GM21717 (cell line): Measurements from ENCODE around the gene HPGDS.
"Not testable (repeated sequence)": the region's sequence is repeated elsewhere in the genome, so short reads cannot be mapped to it uniquely, and the experiment has no call there.

Experiments used
- ATAC-seq: cut with Tn5 transposase; IDR thresholded peaks from one replicate; pipeline ENCODE4 v1.9.1; 2021; ENCODE audit warnings: mild to moderate bottlenecking, moderate library complexity; ENCODE audit not compliant: unreplicated experiment

HPGDS gene

DNA sequence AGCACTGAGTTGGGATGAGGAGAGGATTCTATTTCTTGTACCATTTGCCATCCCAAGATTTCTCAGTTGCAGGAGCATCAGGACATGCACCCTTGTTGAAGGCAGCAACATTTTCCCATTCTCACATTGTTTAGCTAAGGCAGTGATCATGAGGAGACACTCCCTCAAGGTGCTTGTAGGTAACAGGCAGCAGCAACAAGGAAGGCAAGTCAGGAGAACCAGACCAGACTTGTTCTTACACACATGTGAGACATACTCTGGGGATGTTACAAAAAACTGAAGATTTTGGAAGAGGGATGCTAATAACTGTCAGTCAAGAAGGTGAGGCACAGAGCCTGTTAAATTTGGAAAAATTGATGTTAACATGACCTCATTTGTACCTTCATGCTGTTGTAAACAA, 15.5 kb upstream of the HPGDS start:
- ATAC-seq, result no peak

DNA sequence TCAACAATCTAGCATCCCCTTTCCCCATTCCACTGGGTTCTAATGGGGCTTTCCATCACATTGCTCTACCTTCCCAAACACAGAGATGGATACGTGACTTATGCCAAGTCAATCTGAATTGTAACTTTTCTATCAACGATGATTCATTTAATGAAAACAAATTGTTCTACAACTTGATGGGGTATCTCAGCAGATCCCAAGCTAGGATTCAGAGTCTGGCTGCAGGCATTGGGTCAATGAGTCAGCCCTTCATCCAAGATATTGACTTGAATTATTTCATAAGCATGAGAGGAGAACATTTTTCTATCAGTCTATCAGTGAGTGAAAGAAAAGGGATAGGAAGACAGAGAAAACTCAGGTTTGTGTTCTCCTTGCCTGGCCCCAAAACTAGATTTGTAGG, 15.0 kb upstream of the HPGDS start:
- ATAC-seq, result no peak

DNA sequence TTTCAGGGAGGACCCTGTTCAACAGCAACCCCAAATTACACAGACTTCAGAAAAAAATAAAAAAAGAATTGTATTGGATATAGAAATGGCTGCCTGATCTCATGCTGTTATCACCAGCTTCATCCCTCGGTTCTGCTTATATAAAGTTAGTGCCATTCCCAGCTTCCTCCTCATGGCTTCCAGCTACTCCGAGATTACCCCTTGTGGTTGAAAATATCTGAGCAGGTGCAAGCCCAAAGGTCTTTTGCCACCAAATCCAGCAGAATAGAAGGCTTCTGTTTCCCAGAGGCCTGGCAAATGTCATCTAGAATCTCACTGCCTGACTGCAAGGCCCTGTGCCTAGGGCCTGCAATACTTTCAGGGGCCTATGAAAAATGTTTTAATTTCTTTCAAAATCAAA, 13.8 kb upstream of the HPGDS start:
- no peak for ATAC-seq

DNA sequence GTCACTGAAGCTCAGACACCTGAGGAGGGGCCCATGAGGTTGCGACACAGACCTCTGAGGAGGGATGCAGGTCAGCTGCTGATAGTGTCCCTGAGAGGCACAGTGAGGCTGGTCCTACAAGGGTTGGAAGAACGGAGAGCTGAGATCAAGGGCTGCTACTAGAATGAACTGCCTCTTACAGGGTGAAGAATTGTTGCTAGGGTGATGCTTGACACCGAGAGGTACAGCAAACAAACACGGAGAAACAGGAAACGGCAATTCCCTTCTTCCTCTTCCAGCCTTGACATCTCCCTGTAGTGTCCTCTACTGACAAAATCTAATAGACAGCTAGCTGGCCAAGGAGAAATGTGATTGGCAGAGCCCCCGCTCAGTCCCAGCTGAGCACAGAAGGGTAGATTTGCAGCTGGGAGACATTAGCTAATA, 11.8 kb upstream of the HPGDS start:
- ATAC-seq, result no peak

DNA sequence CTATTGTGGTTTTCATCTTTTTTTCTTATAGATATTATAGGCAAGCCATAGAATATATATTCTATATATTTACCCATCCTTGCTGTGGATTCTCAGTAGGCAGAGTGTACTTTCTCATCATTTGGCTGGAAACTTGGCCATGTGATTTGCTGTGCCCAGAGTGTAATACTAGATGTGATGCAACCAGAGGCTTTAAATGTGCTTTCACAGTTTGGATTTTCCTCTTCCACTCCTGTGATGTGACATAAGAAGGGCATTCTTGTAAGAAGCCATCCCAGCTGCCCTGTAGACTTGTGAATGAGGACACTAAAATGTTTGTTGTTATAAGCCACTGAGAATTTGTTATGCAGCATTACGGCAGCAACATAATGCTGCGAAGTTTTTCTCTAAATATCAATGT, 10.4 kb upstream of the HPGDS start:
- no peak for ATAC-seq

DNA sequence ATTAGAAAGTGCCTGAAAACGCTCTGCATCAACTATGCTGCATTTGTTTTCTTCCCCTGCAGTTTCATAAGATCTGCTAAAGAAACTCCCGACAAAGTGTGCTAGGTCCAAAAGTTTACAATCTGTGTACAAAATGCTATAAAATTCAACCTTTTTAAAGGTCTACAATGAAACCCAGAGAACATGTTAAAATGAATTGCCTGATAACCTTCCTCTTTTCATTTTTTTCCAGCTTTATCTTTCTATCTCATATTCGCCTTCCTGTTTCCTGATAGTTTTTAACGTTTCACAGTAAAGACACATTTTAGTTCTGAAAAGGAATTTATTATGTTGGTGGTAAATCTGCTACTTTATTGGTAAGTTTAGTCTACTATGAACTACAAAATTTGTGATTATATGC, 9.5 kb upstream of the HPGDS start:
- ATAC-seq, result no peak

DNA sequence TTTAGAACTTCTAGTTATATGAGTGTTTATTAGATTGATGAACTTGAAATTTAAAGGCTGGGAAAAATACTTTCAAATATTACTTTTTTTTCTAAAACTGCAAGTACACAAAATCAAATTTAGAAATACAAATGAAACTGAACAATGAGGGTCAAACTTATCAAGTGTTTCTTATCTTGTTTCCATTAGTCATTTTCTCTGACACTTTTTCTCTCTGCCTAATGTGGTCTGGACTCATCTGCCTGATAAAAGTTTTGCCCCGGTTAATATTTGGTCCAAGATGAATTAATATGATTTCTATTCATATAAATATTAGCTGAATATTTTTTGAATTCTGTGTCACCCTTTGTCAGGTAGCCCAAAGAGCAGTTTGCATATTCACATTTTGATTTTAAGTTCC, 8.7 kb upstream of the HPGDS start:
- no peak for ATAC-seq

DNA sequence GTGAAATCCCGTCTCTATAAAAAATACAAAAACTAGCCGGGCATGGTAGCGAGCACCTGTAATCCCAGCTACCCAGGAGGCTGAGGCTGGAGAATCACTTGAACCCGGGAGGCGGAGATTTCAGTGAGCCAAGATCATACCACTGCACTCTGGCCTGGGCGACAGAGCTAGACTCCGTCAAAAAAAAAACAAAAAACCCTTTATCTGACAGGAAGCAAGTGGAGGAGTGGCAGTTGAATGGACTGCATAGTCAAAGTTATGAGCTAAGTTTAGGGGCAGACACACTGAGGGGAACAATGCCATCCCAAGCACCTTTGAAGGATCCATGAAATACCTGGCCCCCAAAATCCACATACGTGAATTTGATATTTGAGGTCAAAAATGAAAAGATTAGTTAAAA, 7.5 kb upstream of the HPGDS start:
- ATAC-seq, result no peak

DNA sequence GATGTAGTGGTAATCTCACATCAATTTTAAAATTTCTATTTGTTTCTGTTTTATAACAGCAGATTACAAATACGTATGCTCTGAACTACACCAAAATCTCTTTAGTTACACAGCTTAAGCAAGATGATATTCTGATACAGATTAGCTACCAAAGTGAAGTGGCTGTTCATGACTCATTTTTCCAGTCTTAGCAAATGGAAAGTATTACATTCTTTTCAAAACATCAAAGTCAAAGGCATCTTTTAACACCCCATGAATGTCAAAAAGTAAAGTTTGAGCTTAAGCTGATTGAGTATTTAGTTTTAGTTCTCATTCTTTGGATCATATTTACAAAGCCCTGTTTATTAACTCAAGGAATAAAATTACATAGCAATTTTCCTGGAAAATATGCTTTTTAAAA, 6.6 kb upstream of the HPGDS start:
- ATAC-seq, result no peak

DNA sequence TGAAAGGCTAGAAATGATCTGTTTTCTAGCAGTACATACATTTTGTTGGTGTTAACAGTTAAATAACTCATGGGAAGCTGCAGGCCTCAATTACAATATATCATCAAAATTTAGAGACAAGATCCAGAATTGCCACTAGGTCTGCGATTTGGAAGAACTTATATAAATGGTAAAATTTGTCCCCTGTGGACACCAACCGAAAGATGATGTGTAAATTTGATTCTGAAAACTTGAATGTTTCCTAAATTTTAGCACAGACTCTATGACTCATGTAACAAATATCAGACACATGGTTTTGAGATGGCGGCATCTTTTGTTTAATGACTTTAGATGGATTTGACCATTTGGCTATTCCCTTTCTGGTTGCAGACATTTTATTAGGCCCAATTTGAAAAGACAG, 6.0 kb upstream of the HPGDS start:
- ATAC-seq, result no peak

DNA sequence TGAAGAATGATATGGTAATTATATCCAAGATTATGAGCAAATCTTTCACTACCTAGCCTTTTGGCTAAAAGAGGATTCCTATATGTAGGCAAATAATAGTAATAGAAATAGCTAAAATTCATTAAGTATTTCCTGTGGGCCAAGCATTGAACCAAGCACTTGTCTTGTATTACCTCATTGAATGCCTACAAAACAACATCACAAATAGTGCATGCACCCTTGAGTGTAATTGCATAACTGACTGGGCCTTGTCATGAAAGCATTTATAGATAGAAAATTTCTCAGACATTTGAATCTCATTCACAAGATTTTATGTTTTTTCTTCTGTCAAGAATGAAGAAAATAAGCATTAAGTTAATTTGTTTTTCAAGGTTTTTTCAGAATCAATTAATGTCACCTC, 3.9 kb upstream of the HPGDS start:
- ATAC-seq, result no peak

DNA sequence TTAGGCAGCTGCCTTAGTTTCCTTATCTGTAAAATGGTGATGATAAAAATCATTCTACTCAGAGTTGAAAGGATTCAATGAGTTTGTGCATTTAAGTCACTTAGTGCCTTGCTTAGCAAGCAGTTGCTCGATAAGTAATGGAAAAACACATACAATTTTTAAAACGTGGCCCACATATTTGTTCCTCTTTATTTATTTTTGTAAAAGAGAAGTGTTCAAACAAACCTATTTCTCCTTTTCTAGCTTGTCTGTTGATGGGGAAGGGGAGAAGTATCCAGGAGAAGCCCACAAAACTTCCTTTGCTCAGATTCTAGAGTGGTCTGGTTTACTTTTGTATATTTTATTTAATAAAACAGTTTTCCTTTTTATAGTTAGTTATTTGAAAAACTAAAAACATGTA, 3.3 kb upstream of the HPGDS start:
- ATAC-seq, result no peak

DNA sequence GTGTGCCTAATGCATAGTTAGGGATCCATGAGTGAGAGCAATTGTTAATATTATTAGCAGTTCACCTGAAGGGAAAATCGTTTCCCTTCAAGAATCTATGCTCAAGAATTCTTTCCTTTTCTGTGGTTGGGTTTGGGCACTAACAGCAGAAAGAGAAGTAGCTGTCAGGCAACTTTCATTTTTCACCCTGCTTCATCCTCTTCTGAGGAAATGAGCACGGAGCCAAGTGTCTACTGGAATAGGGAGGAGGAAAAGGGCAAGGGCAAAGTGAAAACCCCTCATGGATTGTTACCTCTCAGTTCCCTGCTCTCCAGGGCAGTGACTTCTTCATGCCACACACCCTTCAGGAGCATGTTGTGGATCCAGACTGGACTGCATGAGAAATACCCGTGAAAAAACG, 2.6 kb upstream of the HPGDS start:
- ATAC-seq, result no peak

DNA sequence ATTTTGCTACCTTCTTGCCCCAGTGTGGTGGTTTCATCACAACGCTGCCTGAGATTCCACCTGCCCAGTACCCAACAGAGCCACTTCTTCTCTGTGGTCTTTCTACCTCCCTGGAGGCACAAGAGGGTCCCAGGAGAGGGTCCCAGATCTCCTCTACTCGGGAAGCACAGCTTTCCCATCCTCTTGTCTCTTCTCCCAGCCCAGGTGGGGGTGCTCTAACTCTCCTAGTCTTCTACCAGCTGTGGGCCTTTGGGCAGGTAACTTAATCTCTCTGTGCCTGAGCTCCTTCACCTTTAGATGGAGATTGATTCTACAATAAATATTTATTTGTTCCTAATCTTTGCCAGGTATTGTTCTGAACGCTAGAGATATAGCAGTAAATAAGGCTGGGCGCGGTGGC, 1.8 kb upstream of the HPGDS start:
- ATAC-seq, result no peak

DNA sequence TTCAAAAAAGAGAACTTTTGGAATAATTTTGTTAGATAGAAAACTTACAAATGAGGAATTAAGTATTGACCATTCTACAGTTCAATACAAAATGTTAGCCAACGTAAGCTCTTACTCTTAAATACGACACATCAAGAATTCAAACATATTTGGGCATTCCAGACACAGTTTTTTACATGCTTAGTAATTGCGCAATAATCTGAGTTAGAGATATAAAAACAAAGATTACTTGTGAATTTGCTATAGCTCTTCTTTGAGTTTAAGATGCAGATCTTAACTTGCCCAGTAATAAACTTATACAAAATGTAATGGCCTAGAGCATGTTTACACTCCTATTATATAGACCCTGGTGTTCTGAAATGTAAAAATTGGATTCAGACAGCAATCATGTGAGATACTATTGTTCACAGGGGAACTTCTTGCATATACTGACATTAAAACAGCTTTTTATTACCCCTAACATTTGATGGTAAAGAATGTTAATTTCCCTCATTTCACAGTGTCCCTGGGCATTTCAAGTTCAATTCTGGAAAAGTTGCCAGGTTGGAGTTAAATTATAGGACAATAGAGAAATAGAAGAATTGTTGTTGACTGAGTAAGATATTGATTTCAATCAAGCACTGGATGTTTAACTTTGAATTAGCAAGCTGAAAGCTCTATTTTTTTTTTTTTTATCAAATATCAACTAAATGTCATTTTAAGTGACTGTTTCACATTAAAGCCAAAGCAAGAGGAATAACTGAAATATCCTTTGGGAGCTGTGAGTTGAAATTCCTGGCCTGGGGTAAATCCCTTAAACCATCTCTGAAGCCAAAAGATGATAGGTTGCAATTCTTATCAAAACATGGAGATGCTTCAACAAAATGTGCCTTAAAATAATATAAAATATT, 910 bp downstream of the HPGDS start:
- no peak for ATAC-seq

DNA sequence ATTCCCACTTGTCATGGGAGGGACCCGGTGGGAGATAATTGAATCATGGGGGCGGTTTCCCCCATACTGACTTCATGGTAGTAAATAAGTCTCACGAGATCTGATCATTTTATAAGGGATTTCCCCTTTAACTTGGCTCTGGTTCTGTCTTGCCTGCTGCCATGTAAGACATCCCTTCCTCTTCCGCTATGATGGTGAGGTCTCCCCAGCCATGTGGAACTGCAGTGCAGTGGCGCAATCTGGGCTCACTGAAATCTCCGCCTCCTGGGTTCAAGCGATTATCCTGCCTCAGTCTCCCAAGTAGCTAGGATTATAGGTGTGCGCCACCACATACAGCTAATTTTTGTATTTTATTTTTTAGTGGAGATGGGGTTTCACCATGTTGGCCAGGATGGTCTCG, 2.9 kb downstream of the HPGDS start:
- ATAC-seq, result no peak

DNA sequence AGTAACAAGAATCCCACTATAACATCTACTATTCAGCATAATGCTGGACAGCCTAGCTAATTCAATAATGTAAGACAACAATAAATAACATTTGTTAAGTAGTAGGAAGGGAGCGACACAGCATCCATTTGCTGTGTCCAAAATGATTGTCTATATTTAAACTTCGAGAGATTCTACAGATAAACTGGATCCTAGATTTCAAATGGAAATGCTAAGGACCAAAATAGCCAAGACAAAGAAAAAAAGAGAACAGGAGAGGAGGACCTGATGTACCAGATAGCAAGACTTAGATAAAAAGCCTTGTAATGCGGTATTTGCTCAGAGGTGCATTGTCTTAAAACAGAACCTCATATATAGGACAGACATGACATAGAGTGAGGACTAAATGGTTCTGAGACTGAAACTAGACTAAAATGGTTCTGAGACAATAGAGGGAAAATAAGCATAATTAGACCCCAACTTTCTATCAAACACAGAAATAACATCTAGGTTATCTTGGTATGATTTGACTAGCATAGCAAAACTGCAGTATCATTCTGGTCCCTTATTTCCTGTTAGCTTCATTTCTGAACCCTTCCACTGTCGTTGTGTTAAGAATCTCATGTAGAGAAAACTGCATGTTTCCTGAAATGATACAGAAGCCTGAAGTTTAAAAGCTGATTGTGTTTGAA, 3.8 kb downstream of the HPGDS start:
- ATAC-seq, result peak; percentile 72

DNA sequence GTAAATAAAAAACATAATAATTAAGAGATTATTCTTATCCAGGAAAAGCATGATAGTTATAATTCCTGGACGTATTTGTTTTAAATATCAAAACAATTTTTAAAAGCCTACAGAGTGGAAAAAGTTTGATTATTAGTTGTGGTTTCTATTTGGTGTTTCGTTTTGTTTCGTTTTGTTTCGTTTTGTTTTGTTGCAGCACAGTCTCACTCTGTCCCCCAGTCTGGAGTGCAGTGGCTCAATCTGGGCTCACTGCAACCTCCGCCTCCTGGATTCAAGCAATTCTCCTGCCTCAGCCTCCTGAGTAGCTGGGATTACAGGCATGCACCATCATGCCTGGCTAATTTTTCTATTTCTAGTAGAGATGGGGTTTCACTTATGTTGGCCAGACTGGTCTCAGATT, 5.8 kb downstream of the HPGDS start:
- ATAC-seq, result not testable (repeated sequence)

DNA sequence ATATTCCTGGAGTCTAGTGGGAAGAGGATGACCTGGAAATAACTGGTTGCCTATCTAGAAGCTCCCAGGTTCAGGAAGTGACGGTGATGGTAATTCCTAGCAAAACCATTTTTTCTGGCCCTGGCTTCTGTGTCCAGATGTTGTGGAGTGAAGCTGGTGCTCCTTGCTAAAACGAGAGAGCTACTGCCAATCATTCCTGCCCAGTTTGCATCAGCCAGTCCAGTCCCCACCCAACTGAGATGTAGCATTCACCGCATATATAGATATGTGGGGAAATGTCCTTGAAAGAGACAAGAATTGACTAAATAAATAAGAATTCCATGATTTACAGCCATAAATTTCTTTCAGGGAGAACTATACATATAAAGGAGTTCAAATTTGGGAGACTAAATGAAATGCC, 6.3 kb downstream of the HPGDS start:
- no peak for ATAC-seq

DNA sequence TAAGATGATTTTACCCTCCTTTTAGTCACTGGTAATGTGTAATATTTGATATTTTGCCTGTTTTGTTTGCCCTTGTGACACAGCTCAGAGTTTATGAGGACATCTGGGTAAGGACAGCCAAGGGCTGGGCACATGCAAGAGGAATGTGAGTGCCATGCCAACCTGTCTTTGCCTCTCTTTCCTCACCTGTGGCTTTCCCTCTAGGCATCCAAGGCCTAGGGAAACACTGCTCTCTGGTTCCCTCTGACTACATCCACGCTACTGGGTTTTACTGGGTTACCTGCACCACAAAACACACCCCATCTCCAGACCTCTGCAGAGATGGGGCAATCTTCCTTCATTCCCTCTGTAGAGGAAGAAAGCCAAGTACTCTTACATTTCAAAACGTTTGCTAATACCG, 7.7 kb downstream of the HPGDS start:
- ATAC-seq, result no peak

DNA sequence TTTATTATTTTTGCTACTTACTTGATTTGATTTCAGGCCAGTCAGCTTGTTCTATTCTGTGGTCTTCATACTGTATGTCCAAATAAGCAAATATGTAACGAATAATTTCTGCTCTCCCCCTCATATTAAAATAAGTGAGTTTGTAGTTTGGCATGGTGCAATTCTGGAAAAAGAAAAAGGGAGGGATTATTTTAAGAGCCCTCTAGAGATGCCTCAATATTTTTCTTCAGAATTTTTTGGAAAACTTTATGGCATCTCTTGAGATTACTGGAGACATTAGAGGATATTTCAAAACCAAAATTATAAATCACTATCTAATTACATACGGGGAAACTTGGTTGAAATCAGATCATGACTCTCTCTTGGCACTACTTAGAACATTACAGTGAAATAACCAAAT, 8.2 kb downstream of the HPGDS start:
- ATAC-seq, result no peak

DNA sequence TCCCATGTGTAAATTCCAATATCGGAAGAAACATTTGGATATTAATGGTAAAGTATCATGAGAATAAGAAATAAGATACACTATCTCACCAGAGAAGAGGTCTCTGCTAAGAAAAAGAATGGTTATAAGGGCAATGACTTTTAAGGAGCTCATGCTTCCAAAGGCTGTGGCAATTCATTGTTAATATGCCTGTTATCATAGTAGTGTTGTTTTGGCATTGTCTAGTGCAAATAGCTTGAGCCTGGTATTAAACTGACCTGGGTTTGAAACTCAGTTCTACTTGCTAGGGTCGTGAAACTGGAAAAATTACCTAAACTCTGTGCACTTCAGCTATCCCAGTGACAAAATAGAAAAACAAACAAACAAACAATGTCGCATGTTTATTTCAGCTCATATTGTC, 8.8 kb downstream of the HPGDS start:
- no peak for ATAC-seq
